ENCODE results near the gene AK9.

The AK9 gene

GRCh38 chr6:109628158-109629000 lies 62.6 kb downstream of the AK9 start:
- no peak for DNase-seq (ENCODE audit: low read depth)
- no peak for TF ChIP-seq CTCF (IDR thresholded peaks at IDR 0.05; ENCODE audit: low read length, missing control alignments)
- no peak overlapping the region for H3K4me3 ChIP-seq (replicated peaks; ENCODE audit: low read depth, low read length)

- no peak overlapping the region for H3K4me3 ChIP-seq (replicated peaks; ENCODE audit: low read depth, low read length)
- DNase-seq (ENCODE audit: low read depth) = peak; percentile 10
- TF ChIP-seq CTCF (IDR thresholded peaks at IDR 0.05; ENCODE audit: low read length, missing control alignments) = no peak
Measured at GRCh38 chr6:109626311-109626710, 64.7 kb downstream of the AK9 start.

- no peak for TF ChIP-seq CTCF (IDR thresholded peaks at IDR 0.05; ENCODE audit: low read length, missing control alignments)
- H3K4me3 ChIP-seq (replicated peaks; ENCODE audit: low read depth, low read length) = no peak overlapping the region
- no peak for DNase-seq (ENCODE audit: low read depth)
Measured at GRCh38 chr6:109625199-109625598, 65.8 kb downstream of the AK9 start.

GRCh38 chr6:109623288-109623687 lies 67.7 kb downstream of the AK9 start:
- TF ChIP-seq CTCF (IDR thresholded peaks at IDR 0.05; ENCODE audit: low read length, missing control alignments) = no peak
- H3K4me3 ChIP-seq (replicated peaks; ENCODE audit: low read depth, low read length) = no peak overlapping the region
- no peak for DNase-seq (ENCODE audit: low read depth)

GRCh38 chr6:109612268-109612667 lies 78.7 kb downstream of the AK9 start:
- peak; percentile 2 for DNase-seq (ENCODE audit: low read depth)
- H3K4me3 ChIP-seq (replicated peaks; ENCODE audit: low read depth, low read length) = no peak overlapping the region
- TF ChIP-seq CTCF (IDR thresholded peaks at IDR 0.05; ENCODE audit: low read length, missing control alignments) = no peak

GRCh38 chr6:109611502-109611901 lies 79.5 kb downstream of the AK9 start:
- no peak for DNase-seq (ENCODE audit: low read depth)
- TF ChIP-seq CTCF (IDR thresholded peaks at IDR 0.05; ENCODE audit: low read length, missing control alignments) = no peak

GRCh38 chr6:109610590-109610989 lies 80.4 kb downstream of the AK9 start:
- H3K4me3 ChIP-seq (replicated peaks; ENCODE audit: low read depth, low read length) = no peak overlapping the region
- peak; percentile 5 for DNase-seq (ENCODE audit: low read depth)
- no peak for TF ChIP-seq CTCF (IDR thresholded peaks at IDR 0.05; ENCODE audit: low read length, missing control alignments)

More at GRCh38 chr6:109611502-109611901, 79.5 kb downstream of the AK9 start:
- H3K4me3 ChIP-seq (replicated peaks; ENCODE audit: low read depth, low read length) = no peak overlapping the region
